Measurements from ENCODE around the gene TEDC2. TPM values are rescaled to one million over a fixed set of nuclear protein-coding genes. Genes with fewer than 3 reads are reported as not detected.

Gene TEDC2
- total RNA-seq, 4 donors from 2014 or later = 1.5 TPM; not detected in 3

DNA sequence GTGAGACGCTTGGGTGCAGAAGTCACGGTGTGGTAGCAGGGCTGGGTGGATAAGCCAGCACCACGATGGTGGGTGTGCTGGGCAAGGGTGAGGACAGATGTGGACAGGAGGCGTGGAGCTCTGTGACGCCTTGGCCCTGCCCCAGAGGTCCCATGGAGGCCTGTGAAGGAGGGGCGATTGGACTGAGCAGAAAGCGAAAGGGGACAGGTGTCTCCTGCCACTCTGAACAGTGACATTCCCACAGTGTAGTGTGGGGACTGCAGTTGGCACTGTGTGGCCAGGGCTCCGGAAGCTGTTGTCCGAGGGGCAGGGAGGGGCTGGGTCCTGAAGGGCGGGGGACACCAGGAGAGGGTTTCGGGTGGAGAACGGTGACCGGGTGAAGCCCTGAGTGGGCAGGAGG lies 22.3 kb downstream of the TEDC2 start:
- Histone ChIP-seq H3K36me3 (peaks cover 0 to 9% (median 2%) of the 10 kb centered on the region in 4 donors), H3K27ac (replicated peaks in 1 of 4) (peak overlapping the region; percentile 77 to 85 (median 84)), H3K9me3 (no peaks in the 10 kb centered on the region), H3K4me1 (peaks cover 21 to 50% (median 35%) of the 10 kb centered on the region in 4 donors), H3K4me3 (peak overlapping the region; percentile 34 to 47 (median 39)), H3K27me3 (no peaks in the 10 kb centered on the region)
- TF ChIP-seq, protein P1, sequence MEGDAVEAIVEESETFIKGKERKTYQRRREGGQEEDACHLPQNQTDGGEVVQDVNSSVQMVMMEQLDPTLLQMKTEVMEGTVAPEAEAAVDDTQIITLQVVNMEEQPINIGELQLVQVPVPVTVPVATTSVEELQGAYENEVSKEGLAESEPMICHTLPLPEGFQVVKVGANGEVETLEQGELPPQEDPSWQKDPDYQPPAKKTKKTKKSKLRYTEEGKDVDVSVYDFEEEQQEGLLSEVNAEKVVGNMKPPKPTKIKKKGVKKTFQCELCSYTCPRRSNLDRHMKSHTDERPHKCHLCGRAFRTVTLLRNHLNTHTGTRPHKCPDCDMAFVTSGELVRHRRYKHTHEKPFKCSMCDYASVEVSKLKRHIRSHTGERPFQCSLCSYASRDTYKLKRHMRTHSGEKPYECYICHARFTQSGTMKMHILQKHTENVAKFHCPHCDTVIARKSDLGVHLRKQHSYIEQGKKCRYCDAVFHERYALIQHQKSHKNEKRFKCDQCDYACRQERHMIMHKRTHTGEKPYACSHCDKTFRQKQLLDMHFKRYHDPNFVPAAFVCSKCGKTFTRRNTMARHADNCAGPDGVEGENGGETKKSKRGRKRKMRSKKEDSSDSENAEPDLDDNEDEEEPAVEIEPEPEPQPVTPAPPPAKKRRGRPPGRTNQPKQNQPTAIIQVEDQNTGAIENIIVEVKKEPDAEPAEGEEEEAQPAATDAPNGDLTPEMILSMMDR (IDR thresholded peaks at IDR 0.05) = no peak
- no peak for TF ChIP-seq POLR2AphosphoS5 (IDR thresholded peaks at IDR 0.05)
- no peak for TF ChIP-seq EP300 (IDR thresholded peaks at IDR 0.05)
- no peak for TF ChIP-seq POLR2A (IDR thresholded peaks at IDR 0.05; ENCODE audit: low read depth)
- WGBS = 69% methylated on average over 13 of the region's 13 CpGs
- intact Hi-C loops (cut with DNase I) = no loop called here
- no peak for DNase-seq (ENCODE audit: extremely low spot score)

DNA sequence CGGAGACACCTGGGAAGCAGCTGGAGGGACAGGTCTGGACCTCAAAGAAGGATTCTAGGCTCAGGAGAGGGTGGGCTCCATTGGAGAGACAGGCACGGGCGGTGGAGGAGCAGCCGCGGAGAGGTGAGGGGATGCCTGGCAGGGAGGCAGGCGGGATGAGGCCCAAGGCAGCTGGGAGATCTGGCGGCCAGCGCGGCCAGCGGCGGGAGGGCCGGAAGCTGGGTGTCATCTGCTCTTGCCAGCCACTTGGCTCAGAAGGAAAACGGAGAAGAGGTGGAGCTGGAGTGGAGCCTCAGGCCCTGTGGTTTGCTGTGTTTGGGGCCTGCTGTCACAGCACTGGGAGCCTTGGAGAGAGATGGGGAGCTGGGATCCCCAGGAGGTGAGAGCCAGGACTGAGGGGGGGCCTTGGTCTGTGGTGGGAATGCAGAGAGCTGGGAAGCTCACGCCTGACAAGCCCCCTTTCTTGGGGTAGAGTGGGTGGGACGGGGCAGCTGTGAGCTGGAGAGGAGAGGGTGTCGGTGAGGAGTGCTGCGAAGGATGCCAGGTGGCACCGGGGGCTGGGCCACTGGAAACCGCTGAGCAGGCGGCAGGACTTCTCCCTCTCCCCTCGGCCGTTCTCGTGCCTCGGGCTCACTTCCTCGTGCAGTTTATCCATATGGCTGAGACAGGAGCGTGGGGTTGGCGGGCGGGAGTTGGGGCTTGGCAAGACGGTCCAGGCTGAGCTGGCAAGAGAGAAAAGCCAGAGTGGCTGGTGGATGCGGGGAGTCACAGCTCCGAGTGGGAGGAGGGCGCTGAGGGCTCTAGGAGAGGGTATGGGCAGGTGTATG lies 23.0 kb downstream of the TEDC2 start:
- Histone ChIP-seq H3K4me1 (peaks cover 23 to 51% (median 37%) of the 10 kb centered on the region in 4 donors), H3K27me3 (no peaks in the 10 kb centered on the region), H3K36me3 (peaks cover 0 to 9% (median 2%) of the 10 kb centered on the region in 4 donors), H3K27ac (replicated peaks in 1 of 4) (peak overlapping the region; percentile 77 to 85 (median 84)), H3K4me3 (peak overlapping the region; percentile 34 to 47 (median 39)), H3K9me3 (no peaks in the 10 kb centered on the region)
- WGBS = 49% methylated on average over 28 of the region's 32 CpGs
- peak; percentile 39 to 66 for TF ChIP-seq POLR2AphosphoS5 (IDR thresholded peaks at IDR 0.05)
- no peak for TF ChIP-seq POLR2A (IDR thresholded peaks at IDR 0.05; ENCODE audit: low read depth)
- intact Hi-C loops (cut with DNase I) = no loop called here
- no peak for DNase-seq (ENCODE audit: extremely low spot score)

DNA sequence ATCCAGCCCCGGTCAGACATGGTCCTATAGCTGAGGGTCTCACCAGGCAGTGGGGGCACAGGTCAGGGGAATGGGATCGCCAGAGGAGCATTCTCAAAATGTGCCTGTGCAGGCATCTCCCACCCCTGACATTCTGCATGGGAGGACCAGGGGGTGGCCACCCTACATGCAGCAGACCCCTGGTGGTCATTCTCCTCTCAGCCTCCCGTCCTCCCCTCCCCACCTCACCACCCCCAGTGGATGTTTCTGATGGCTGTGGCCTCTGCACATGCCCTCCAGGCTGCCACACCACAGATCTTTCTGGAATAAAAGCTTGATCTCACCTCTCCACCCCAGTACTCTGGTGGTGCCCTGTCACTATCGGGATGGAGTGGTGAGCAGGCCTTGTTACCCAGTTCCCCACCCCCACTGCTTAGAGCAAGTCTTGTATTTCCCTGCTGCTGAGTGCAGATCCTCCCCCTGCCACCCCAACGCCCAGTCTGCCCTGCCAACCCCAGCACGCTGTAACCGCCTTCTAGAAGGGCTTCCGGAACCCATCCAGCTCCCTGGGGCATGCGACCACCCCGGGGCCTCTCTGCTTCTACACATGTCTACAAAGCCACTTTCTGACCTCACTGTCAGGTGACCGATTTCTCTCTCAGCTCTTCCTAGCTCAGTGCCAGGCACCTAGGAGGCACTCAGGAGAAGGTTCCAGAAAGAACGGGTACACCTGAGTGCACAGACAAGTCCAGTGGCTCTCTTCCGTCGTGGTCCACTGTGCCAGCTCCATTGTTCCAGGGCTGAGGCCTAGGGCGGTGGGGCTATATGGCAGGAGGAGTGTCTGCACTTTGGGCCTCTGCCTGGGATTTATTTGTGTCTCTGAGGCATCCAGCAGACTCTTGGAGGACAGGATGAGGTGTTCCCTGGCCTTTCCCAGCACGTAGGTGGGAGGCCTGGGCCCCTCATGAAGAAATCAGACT lies 24.3 kb downstream of the TEDC2 start:
- Histone ChIP-seq H3K9me3 (no peaks in the 10 kb centered on the region), H3K27ac (replicated peaks in 1 of 4) (peak overlapping the region; percentile 77 to 85 (median 84)), H3K36me3 (peaks cover 0 to 9% (median 2%) of the 10 kb centered on the region in 4 donors), H3K4me1 (peaks cover 23 to 51% (median 37%) of the 10 kb centered on the region in 4 donors), H3K4me3 (no peak overlapping the region), H3K27me3 (no peaks in the 10 kb centered on the region)
- intact Hi-C loops (cut with DNase I) = no loop called here
- WGBS = 86% methylated on average over 14 of the region's 16 CpGs
- DNase-seq (ENCODE audit: extremely low spot score) = no peak
- TF ChIP-seq POLR2AphosphoS5 (IDR thresholded peaks at IDR 0.05) (no peak), POLR2A (IDR thresholded peaks at IDR 0.05; ENCODE audit: low read depth) (no peak), EP300 (IDR thresholded peaks at IDR 0.05) (no peak)

DNA sequence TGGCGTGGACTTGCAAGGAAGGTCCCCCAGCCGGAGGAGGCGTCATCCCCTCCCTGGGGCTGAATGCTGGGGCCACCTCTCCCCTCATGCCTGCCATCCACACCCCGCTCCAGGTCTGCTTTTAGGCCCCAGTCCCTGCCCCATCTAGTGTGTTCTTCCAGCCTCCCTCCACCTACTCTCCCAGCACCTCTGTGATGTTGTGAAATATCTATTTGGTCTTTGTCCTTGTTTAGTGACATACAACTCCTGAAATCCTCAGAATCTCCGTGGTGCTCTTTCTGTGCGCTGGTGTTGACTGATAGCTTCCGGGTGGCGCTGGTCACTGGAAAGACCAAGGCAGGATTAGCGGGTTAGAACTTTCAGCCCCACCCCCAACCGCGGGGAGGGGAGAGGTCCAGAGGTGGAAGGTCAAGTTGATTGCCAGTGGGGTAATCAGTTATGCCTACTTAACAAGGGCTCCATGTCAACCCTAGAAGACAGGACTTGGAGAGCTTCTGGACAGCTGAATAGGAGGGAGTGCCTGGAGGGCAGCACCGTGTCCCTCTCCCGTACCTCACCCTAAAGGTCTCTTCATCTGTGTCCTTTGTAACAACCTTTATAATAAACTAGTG lies 25.1 kb downstream of the TEDC2 start:
- Histone ChIP-seq H3K4me3 (no peak overlapping the region), H3K4me1 (peaks cover 23 to 51% (median 37%) of the 10 kb centered on the region in 4 donors), H3K9me3 (no peaks in the 10 kb centered on the region), H3K27me3 (no peaks in the 10 kb centered on the region), H3K36me3 (peaks cover 0 to 9% (median under 1%) of the 10 kb centered on the region in 4 donors), H3K27ac (replicated peaks in 1 of 4) (no peak overlapping the region)
- TF ChIP-seq POLR2AphosphoS5 (IDR thresholded peaks at IDR 0.05) (no peak), POLR2A (IDR thresholded peaks at IDR 0.05; ENCODE audit: low read depth) (no peak), EP300 (IDR thresholded peaks at IDR 0.05) (no peak)
- TF ChIP-seq, protein P1 (IDR thresholded peaks at IDR 0.05) = no peak
- intact Hi-C loops (cut with DNase I) = no loop called here
- WGBS = 86% methylated on average over 13 of the region's 13 CpGs
- no peak for DNase-seq (ENCODE audit: extremely low spot score)

DNA sequence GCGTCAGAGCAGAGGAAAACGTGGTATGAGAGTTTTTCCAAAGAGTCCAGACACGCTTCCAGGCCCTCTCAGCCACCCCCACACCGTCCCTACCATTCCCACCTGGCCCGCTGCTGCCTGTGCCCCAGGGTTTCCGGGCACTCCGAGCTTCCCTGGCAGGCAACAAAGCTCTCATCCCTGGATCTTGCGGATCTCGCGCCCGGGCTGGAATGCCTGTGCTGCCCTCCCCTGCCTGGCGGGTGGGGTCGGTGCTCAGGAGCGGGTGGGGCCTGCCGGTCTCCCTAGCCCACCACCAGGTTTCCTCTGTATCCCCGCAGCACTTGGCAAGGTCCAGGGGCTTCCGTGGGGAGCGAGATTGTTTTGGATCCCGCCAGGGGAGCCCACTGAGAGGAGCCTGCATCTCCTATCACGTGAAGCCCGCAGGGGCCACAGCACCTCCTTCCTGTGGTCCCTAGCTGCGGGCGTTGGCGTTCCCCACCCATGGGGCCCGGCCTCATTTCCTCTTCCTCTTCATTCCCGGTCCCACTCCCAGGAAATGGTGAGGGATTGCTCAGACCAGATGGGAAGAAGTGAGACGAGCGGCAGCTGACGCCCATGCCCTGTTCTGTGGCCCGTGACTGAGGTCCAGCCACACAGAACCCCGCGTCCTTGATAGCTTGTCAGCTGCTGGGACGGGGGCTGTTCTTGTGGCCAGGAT lies 26.1 kb downstream of the TEDC2 start:
- TF ChIP-seq EP300 (IDR thresholded peaks at IDR 0.05) (no peak), POLR2A (IDR thresholded peaks at IDR 0.05; ENCODE audit: low read depth) (no peak), POLR2AphosphoS5 (IDR thresholded peaks at IDR 0.05) (no peak)
- TF ChIP-seq, protein P1 (IDR thresholded peaks at IDR 0.05) = no peak
- peaks cover 23 to 51% (median 37%) of the 10 kb centered on the region in 4 donors for H3K4me1 ChIP-seq
- DNase-seq (ENCODE audit: extremely low spot score) = no peak
- H3K27ac ChIP-seq (replicated peaks in 1 of 4) = no peak overlapping the region
- H3K9me3 ChIP-seq = no peaks in the 10 kb centered on the region
- no peak overlapping the region for H3K4me3 ChIP-seq
- no peaks in the 10 kb centered on the region for H3K27me3 ChIP-seq
- H3K36me3 ChIP-seq = peaks cover 0 to 16% (median 5%) of the 10 kb centered on the region in 4 donors
- 77% methylated on average over 21 of the region's 33 CpGs for WGBS
- intact Hi-C loops (cut with DNase I) = no loop called here

Data from esophagus muscularis mucosa (tissue), 4 donors.